Natural killer cell (primary cell): ENCODE results near the gene IQCF6. TPM values are rescaled to one million over a fixed set of nuclear protein-coding genes. Genes with fewer than 3 reads are reported as not detected.
"Not testable (repeated sequence)": the region's sequence is repeated elsewhere in the genome, so short reads cannot be mapped to it uniquely, and the experiment has no call there.

Source experiments
- ATAC-seq, 3 donors: fragments of 150-1000 bp in 2 of 3; fragments of 200-7000 bp in 1 of 3; cut with Tn5 transposase; 1 replicate in 1 of 3; 2 replicates in 2 of 3; pipeline ENCODE4 v1.10.0; 2021; ENCODE audit warnings: mild to moderate bottlenecking in 2 of 3, moderate library complexity in 2 of 3
- DNase-seq, 2 donors: peaks; one replicate each; pipeline versions ENCODE4 v3.0.0 to v3.0.0-alpha.2; 2013 to 2021; ENCODE audit warnings: mixed read lengths in 1 of 2
- H3K27ac ChIP-seq: one replicate; pipeline ENCODE4 v1.5.1; 2013; ENCODE audit warnings: mild to moderate bottlenecking, low read length
- H3K27me3 ChIP-seq: one replicate; pipeline ENCODE4 v1.6.1; 2013; ENCODE audit warnings: low read length; ENCODE audit not compliant: control insufficient read depth, insufficient read depth
- H3K36me3 ChIP-seq: one replicate; pipeline ENCODE4 v1.6.1; 2013; ENCODE audit warnings: low read length; ENCODE audit not compliant: control insufficient read depth, insufficient read depth
- H3K4me1 ChIP-seq: one replicate; pipeline ENCODE4 v1.6.1; 2013; ENCODE audit warnings: low read length; ENCODE audit not compliant: control insufficient read depth, insufficient read depth
- H3K4me3 ChIP-seq: one replicate; pipeline ENCODE4 v1.5.1; 2013; ENCODE audit warnings: low read length
- H3K9me3 ChIP-seq: one replicate; pipeline ENCODE4 v1.6.1; 2013; ENCODE audit warnings: low read length; ENCODE audit not compliant: control insufficient read depth, insufficient read depth
- H3K27ac Mint-ChIP-seq, 2 donors: one replicate each; pipeline ENCODE4 v1.8.0; 2022; ENCODE audit warnings: mild to moderate bottlenecking in 2 of 2, mixed read lengths in 2 of 2, moderate library complexity in 1 of 2
- H3K27me3 Mint-ChIP-seq, 2 donors: one replicate each; pipeline ENCODE4 v1.8.0; 2022; ENCODE audit warnings: low read depth in 2 of 2, mixed read lengths in 2 of 2
- H3K36me3 Mint-ChIP-seq: one replicate; pipeline ENCODE4 v1.8.0; 2022; ENCODE audit warnings: mixed read lengths
- H3K4me1 Mint-ChIP-seq, 2 donors: one replicate each; pipeline ENCODE4 v1.8.0; 2022; ENCODE audit warnings: mixed read lengths in 2 of 2
- H3K4me3 Mint-ChIP-seq: one replicate; pipeline ENCODE4 v1.8.0; 2022; ENCODE audit warnings: mild to moderate bottlenecking, moderate library complexity, mixed read lengths
- H3K9me3 Mint-ChIP-seq, 2 donors: one replicate each; pipeline ENCODE4 v1.8.0; 2022; ENCODE audit warnings: mixed read lengths in 2 of 2
- CTCF ChIP-seq: fragments of 200-600 bp; IDR thresholded peaks from one replicate; pipeline ENCODE4 v1.8.0; 2022; ENCODE audit warnings: antibody characterized with exemption
- WGBS: methylation state at CpG from one replicate; pipeline ENCODE4 v1.1.7; 2013; ENCODE audit warnings: missing lambda C conversion rate; ENCODE audit not compliant: insufficient coverage; 5-methylcytosine and 5-hydroxymethylcytosine counted together
- intact Hi-C: fragments of 100-400 bp; cut with micrococcal nuclease; formaldehyde crosslinking; loops from one replicate; pipeline ENCODE4 v1.14.2; 2022
- total RNA-seq, 4 donors: library from RNA; stranded (reverse); fragments of 120-200 nt in 1 of 4; gene quantifications; one replicate each; pipeline versions ENCODE4 v1.2.3 to v1.2.4, GENCODE V29; 2013 to 2022

The IQCF6 gene
- total RNA-seq, 3 donors from 2014 or later (not counting 1 experiment from before 2014, with no cell fraction given): not detected

GRCh38 chr3:51759203-51759602 is 19.8 kb downstream of the IQCF6 start:
- no peak for TF ChIP-seq CTCF
- intact Hi-C loops: no loop called here
- no peak overlapping the region for H3K27ac Mint-ChIP-seq

GRCh38 chr3:51753763-51754750 is 25.0 kb downstream of the IQCF6 start:
- ATAC-seq, H3K36me3 Mint-ChIP-seq, H3K9me3 ChIP-seq, H3K27me3 ChIP-seq, DNase-seq, H3K27ac Mint-ChIP-seq, H3K27ac ChIP-seq, intact Hi-C loops, H3K4me3 Mint-ChIP-seq, H3K9me3 Mint-ChIP-seq, H3K4me3 ChIP-seq, H3K4me1 Mint-ChIP-seq, H3K4me1 ChIP-seq, H3K36me3 ChIP-seq: not testable (repeated sequence)
- 85% methylated on average over 13 of the region's 13 CpGs for WGBS
- peaks cover 16 to 64% of the 10 kb centered on the region in 2 donors for H3K27me3 Mint-ChIP-seq

More at GRCh38 chr3:51759203-51759602, 19.8 kb downstream of the IQCF6 start:
- Mint-ChIP-seq H3K4me3 (no peak overlapping the region), H3K4me1 (no peaks in the 10 kb centered on the region), H3K9me3 (peaks cover 3 to 7% of the 10 kb centered on the region in 2 donors), H3K27me3 (peaks cover 21 to 59% of the 10 kb centered on the region in 2 donors), H3K36me3 (peaks cover 11% of the 10 kb centered on the region)
- Histone ChIP-seq H3K36me3 (no peaks in the 10 kb centered on the region), H3K27me3 (peaks cover 2% of the 10 kb centered on the region), H3K27ac (no peak overlapping the region), H3K9me3 (peaks cover 18% of the 10 kb centered on the region), H3K4me1 (no peaks in the 10 kb centered on the region), H3K4me3 (no peak overlapping the region)
- no peak for ATAC-seq
- DNase-seq: no peak

- H3K4me3 Mint-ChIP-seq: no peak overlapping the region
- peaks cover 5 to 8% of the 10 kb centered on the region in 2 donors for H3K4me1 Mint-ChIP-seq
- intact Hi-C loops: no loop called here
- H3K27ac Mint-ChIP-seq: no peak overlapping the region
- Histone ChIP-seq H3K27me3 (no peaks in the 10 kb centered on the region), H3K36me3 (no peaks in the 10 kb centered on the region), H3K9me3 (no peaks in the 10 kb centered on the region), H3K27ac (no peak overlapping the region), H3K4me1 (no peaks in the 10 kb centered on the region), H3K4me3 (no peak overlapping the region)
- ATAC-seq (no peak), DNase-seq (no peak)
- TF ChIP-seq CTCF: no peak
- 92% methylated on average over 2 of the region's 2 CpGs for WGBS
- no peaks in the 10 kb centered on the region for H3K9me3 Mint-ChIP-seq
- H3K36me3 Mint-ChIP-seq: no peaks in the 10 kb centered on the region
- H3K27me3 Mint-ChIP-seq: peaks cover 9 to 36% of the 10 kb centered on the region in 2 donors
These were observed 27.8 kb downstream of the IQCF6 start for GRCh38 chr3:51751287-51751686.

- H3K27ac Mint-ChIP-seq: no peak overlapping the region
- Histone ChIP-seq H3K27me3 (no peaks in the 10 kb centered on the region), H3K9me3 (no peaks in the 10 kb centered on the region), H3K36me3 (no peaks in the 10 kb centered on the region), H3K27ac (no peak overlapping the region), H3K4me1 (no peaks in the 10 kb centered on the region), H3K4me3 (no peak overlapping the region)
- peaks cover 5 to 8% of the 10 kb centered on the region in 2 donors for H3K4me1 Mint-ChIP-seq
- H3K9me3 Mint-ChIP-seq: no peaks in the 10 kb centered on the region
- H3K27me3 Mint-ChIP-seq: peaks cover 5 to 32% of the 10 kb centered on the region in 2 donors
- intact Hi-C loops: no loop called here
- no peaks in the 10 kb centered on the region for H3K36me3 Mint-ChIP-seq
- no peak for TF ChIP-seq CTCF
- DNase-seq (no peak), ATAC-seq (no peak)
- no peak overlapping the region for H3K4me3 Mint-ChIP-seq
- 91% methylated on average over 1 of the region's 1 CpG for WGBS
These were observed 28.2 kb downstream of the IQCF6 start for GRCh38 chr3:51750878-51751277.
